Activated T-cell treated with anti-CD3 and anti-CD28 coated beads, Interleukin-2, amount 50 U/mL, for 1 hour (primary cell): ENCODE data around the gene OTULINL.

Source experiments
- DNase-seq: peaks from one replicate; pipeline ENCODE4 v3.0.0-alpha.2; 2020

Gene OTULINL

DNA sequence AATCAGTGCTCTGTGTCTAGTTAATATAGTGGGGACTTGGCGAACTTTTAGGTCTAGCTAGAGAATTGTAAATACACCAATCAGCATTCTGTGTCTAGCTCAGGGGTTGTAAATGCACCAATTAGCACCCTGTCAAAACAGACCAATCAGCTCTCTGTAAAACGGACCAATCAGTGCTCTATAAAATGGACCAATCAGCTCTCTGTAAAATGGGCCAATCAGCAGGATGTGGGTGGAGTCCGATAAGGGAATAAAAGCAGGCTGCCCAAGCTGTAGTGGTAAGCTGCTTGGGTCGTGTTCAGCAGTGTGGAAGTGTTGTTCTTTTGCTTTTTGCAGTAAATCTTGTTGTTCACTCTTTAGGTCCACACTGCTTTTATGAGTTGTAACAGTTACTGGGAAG is 3.6 kb upstream of the OTULINL start:
- DNase-seq: no peak

DNA sequence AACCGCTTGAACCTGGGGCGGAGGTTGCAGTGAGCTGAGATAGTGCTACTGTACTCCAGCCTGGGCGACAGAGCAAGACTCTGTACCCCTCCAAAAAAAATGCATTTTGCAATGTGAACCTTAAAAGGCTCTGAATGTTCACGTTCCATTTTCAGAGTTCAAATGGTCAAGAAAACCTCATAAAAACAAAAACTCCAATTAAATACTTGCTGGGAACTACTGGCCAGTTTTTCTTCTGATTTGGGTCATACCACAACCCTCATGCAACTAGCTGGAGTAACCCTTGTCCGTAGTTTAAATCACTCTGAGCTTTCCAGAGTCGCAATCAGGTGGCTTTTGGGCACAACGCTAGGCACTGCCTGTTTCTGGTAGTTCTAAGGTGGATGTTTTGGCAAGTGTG is 2.3 kb upstream of the OTULINL start:
- DNase-seq: no peak

DNA sequence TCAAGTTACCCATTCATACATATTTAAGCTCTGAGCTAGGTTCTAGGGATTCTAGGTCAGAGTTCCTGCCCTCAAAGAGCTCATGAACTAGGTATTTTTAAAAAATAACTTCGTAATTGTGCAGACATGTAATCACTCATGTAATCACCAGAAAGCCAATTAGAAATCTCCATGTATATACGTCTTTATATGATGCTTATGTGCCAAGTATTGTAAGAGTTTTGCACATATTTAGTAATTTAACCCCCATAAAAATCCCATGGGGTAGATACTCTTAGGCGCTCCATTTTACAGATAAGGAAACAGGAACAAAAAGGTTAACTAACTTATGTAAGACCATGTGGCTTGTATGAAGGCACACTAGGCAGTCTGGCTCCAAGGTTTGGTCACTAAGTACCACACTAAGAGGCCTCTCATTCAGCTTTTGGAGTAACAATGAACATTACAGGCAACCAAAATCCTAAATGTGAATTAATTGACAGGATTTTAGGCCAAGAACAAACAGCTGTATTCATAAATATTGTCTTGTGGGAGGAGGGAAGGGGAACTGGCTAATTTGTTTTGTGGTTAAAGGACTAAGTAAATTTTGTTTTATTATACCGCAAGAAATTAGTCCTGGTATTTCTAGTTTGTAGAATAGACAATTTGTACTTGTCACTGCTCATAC is 1.7 kb upstream of the OTULINL start:
- no peak for DNase-seq

DNA sequence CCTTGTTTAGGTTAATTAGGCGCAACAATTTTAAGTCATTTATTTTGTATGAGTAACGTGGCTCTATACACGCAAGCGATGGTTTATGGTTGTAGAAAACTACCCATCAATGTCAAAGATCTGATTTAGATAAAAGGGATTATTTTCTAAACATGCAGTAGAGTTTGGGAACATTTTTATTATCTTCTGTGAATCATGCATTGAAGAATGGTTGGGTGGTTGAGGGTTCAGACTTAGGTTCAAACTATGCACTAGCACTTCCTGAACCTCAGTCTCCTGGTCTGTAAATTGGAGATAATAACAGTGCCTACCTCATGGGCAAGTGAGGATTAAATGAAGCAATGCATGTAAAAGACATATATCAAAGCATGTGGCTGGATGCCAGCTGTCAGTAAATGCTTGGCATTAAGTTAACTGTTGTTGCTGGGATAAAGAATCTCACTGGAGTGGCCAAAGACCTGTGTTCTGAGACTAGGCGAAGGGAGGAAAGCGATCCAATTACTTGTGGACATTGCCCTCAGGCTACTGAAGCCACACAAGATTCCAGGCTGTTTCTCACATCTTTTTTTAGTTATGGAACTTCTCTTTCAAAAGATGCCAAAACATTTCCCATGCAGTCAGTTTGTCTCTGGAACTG is 1.1 kb upstream of the OTULINL start:
- DNase-seq: no peak

DNA sequence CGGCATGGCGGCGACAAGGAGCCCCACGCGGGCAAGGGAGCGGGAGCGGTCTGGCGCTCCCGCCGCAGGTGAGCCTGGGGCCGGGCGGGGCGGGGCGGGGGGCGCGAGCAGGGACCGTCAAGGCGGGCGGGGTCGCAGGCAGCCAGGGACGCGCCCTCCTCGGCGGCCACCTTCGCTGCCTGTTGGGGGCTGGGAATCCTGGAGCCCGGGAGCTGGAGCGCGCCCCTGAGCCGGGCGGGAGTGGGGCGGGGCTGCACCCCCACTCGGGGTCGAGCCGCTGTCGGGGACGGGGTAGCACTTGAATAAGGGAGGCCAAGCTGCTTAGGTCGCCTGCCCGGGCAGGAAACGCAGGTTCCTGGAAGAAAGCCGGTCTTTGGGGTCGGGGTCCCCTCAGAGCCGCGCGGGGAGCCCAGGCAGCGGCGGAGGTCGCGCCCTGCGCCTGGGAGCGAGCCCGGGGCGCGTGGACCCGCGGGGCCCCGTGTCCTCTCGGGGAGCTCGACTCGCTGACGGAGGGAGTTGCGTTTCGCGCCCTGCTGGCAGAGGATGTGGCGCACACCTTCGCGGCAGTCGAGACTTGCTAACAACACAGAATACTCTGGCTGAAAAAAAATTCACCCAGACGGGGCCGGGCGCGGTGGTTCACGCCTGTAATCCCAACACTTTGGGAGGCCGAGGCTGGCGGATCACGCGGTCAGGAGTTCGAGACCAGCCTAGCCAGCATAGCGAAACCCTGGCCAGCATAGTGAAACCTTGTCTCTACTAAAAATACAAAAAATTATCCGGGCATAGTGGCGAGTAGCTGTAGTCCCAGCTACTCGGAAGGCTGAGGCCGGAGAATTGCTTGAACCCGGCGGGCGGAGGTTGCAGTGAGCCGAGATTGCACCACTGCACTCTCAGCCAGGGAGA is 552 bp downstream of the OTULINL start:
- DNase-seq: peak; percentile 87

DNA sequence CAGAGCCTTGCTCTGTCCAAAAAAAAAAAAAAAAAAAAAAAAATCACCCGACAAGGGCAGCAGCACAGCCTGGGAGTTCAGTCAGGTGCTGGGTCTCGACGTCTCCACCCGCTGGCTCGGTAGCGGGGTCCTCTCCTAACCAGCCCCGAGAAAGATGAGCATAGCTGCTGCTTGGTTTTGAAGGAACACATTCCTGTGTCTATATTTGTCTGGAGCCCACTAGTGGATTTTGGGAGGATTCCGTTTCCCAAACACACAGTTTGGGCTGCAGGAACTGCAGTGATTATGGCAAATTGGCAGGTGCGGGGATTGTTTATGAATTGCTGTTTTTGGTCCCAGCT is 1.2 kb downstream of the OTULINL start:
- DNase-seq: no peak

DNA sequence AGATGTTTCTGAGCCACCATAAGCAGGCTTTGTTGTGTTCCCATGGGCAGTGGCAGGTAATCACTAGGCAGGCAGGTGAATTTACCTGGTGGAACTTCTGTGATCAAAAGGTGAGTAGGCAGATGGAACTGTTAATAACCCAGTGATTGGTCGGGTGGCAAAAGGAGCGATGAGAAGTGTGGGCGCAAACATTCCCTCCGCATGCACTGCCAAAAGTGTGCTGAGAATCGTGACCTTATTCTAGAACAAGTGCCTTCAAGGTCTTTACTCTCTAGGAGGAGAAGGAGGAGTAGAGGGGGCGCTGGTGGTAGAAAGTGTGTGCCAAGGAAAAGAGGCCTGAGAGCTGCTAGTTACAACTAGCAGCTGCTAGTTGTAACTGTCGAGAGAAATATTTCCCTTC is 3.3 kb downstream of the OTULINL start:
- DNase-seq: no peak

DNA sequence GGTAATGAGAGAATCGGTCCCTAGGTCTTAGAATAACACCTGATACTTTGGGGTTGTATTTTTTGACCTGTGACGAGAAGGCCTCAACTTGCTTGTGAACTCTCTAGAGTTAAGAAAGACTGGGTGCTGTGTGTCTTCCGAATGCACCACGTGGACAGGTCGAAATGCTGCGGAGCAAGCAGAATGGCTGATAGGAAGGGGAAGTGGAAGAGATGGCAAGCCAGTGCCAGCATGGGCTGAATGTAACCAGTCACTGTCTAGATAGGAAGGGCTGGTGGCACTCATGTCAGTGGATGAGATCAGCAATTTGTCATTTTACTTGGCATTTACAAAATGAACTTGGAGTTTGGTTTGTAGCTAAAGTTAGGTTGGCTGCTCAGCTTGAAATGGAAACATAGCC is 5.6 kb downstream of the OTULINL start:
- no peak for DNase-seq

DNA sequence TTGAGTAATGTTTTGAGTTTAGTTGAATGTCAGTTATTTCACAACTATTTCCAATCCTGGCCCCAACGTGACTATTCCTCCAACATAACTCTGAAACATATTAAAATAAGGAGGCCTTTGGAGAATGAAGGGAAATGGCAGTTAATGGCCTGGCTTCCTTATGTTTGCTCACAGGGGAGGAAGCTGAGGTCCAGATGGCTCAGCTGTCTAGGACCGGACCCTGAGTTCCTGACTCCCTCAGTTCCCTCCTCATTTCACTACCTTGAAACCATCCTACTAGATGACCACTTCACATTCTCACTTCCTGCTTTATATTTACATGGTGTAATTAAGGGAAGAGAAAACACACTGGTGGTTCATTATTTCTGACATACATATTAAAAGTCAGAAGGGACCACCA is 6.6 kb downstream of the OTULINL start:
- DNase-seq: no peak

DNA sequence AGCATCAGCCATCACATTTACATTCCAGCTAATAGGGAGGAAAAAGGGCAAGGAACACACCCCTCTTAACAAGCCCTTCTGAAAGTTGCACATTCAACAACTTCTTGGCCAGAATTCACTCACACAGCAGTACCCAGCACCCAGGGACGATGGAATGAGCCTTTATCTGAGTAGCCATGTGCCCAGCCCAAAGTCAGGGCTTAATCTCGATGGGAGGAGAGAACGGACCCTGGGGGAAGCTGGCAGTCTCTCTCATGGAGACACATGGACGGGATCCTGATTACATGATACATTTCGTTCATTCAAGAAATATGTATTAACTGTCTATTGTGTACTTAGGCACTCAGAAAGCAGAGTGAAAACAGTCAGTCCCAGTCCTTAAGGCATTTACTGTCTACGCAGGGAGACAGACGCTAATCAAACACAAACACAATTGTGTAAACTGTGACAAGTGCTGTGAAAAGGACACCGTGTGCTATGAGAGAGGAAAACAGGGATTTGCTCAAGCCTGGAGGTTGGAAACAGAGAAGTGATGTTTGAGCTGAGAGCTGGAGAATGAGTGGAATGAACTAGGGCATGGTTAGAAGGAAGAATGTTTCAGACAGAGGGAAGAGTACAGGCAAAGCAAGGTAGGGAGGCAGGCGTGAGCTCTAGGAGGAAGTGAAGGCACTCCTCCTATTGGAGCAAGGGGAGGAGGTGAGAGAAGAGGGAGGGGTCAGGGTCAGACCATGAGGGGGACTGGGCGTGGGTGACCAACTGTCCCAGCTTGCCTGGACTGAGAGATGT is 7.4 kb downstream of the OTULINL start:
- DNase-seq: no peak

DNA sequence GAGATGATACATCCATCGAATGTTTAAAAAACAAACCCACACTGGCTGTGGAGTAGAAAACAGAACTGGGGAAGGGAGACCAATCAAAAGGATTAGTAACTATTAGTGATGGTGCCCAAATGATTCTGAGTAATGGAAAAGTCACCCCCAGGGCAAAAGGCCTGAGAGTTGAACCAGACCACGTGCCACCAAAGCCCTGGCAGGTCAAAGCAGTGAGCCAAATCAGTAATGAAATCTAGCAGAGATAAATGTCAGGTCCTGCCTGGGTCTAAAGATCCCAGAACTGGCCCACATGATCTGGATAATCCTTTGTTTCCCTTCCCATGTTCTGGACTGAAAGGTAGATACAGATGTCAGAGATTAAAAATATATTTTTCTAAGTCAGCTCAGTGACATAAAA is 9.4 kb downstream of the OTULINL start:
- DNase-seq: no peak

DNA sequence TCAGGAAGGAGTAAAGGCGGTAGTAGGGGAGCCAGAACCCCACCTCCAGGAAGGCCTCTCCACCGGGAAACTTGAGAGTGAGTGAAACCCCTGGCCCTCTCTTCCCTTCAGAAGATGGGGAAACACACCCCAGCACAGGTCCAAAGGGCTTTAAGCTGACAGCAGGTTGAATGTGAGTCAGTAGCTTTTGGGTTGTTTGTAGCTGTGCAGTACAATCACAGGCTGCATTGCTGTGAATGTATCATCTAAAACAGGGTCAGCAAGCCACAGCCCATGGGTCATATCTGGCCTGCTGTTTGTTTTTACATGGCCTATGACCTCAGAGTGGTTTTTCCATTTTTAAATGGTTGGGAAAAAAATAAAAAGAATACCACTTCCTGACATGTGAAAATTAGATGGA is 10.0 kb downstream of the OTULINL start:
- no peak for DNase-seq

DNA sequence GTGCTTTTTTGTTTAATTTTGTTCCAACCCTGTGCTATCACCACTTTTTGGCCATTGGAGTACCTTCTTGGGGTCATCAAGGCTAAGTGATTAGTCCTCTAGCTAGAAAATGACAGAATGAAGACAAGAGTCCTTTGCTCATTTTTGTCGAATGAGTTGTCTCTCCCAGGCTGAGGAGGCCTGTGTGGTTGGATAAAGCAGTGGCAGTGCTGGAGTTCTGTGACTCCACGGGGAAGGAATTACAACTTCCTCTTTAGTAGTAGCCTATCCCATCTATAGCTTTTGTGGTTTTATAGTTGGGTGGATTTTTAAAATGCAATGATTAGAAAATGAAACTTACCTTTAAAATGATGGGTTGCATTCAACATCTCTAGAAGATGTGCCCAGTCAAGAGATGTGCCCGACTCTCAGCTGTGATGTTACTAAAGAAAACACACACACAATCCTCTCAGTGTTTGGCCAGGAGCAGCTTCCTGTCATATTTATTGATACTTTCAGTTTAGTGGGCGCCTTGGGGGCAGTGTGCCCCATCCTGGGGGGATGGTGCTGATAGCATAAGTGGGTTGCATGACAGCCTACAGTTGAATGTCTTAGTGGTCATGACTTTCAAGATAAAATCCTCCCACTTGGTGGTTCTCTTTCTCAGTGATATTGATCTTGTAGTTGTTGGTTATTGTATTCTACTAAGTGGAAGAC is 11.9 kb downstream of the OTULINL start:
- no peak for DNase-seq

DNA sequence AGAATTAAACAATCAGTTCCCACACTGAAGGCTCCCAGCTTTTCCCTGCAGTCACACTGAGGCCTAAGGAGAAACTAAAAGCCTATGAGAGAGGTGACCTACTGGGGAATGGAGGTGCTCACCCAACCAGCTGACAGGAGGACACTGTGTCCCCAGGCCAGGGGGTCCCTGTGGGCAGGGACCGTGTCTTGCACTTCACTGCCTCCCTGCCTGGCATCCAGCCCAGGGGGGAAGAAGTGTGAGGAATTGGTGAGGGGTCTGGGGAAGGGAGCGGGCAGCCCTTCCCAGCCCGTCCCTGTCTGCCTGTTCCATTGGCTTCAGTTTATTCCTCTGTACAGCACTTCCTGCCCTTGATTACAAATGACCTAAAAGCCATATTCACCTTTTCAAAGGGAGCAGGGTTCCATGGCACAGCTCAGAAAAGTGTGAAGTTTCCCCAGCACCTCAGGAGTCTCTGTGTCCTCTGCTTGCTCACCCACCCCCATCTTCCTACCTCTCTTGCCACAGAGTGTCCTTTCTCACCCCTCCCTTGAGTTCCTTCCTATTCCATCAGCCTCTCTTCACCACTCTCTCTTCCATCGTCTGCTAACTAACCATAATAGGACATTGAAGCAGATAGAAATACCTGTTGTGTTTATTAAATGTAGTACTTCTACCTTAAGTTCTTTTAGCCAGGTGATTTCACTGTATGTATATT is 12.9 kb downstream of the OTULINL start:
- no peak for DNase-seq

DNA sequence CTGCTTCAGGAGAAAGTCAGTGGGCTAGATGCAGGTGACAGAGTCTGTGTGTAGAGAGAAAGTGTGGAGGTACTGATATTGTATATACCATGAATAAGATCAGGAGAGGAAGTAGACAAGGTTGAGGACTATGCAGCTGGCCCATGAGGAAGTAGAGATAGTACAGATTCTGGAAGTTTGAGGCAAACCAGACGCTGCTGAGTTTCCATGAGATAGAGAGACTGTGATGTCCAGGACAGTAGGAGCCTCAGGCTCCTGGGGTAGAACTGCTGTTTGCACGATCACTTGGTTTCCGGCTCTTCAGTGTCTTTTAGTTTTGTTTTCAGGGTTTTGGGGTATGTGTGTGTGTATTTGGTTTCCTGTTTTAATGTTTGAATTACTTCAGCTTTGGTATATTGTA is 13.6 kb downstream of the OTULINL start:
- DNase-seq: no peak

DNA sequence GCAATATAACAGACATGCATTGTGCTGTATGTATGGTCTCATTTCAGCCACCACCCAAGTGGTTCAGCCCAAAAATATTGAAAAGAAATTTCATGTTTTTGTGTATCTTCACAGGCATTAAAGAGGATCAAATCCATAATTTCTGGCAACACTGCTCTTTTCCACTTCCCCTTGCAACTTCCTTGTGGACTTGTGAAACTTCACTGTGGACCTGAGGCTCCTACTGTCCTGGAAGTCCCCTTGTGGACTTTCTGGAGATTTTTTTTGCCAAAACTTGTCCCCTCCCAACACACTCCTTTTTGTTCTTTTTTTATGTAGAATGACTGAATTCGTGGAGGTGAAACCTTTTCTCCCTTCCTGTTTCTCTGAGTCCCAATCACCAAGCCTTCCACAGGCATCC is 14.3 kb downstream of the OTULINL start:
- DNase-seq: no peak

DNA sequence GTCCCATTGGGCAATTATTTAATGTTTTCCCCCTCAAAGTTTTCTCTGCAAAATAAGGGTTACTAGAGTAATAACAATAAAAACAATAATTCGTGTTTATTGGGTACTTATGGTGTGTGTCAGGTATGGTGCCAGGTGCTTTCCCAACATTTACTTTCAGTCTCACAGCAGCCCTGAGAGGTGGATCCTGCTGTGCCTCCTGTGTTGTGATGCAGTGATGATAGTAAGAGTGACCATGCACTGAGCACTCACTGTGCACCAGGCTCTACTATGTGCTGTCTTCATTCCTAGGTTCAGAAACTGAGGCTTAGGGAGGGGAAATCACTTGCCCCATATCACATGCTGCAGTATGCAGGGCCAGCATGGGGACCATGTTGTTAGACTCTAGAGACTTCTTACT is 15.5 kb downstream of the OTULINL start:
- no peak for DNase-seq

DNA sequence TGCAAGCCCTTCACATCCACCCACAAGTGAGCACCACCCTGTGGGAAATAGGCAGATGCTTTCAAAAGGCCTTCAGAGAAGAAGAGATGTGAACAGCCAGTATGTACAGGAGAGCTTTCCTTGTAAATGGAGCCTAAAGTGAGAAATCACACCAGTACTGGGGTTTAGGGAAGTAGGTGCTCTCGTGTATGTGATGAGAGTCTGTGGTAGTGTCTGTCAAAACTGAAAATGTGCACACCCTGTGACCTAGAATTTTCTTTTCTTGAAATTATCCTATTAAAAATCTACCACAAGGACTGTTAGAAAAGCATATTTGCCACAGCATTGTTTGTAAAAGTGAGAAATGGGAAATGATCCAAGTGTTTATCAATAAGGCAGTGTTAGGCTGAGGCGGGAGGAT is 16.6 kb downstream of the OTULINL start:
- no peak for DNase-seq

DNA sequence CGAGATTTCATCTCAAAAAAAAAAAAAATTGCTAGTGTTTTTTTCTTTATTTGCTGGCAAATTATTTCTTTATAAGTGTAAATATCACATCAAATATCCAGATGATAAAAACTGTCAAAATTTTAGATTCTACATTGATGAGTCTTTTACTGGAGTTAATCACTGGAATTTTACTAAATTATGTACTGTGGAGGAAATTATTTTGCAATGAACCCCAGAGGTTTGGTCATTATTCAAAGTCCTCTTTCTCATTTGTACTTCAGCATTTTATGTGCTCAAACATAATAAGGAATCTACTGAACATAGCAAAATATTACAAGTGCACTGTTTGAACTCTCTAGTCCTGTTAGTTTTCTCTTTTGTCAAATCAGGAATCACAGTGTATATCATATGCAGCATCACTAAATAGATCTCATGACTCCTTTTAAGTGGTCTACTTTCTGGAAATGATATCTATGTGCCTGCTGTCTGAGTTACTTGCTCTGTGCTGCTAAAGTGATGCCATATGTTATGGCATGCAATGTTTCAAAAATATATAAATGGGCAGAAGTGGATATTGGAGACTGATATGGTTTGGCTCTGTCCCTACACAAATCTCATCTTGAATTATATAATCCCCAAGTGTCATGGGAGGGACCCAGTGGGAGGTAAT is 18.0 kb downstream of the OTULINL start:
- no peak for DNase-seq

DNA sequence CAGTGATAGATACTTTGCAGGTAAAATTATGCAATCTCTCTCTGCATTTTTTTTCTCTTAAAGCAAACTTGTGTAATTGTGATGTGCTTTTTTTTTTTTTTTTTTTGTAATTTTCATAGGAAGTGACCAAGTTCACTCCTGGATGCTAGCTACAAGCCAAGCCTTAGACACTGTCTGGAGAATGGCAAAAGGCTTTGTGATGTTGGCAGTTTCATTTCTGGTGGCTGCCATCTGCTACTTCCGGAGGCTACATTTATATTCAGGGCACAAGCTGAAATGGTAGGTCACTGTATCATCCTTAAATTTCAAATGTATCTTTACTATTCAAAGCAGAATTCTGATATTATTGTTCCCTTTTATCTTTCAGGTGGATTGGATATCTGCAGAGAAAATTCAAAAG is 19.3 kb downstream of the OTULINL start:
- no peak for DNase-seq

DNA sequence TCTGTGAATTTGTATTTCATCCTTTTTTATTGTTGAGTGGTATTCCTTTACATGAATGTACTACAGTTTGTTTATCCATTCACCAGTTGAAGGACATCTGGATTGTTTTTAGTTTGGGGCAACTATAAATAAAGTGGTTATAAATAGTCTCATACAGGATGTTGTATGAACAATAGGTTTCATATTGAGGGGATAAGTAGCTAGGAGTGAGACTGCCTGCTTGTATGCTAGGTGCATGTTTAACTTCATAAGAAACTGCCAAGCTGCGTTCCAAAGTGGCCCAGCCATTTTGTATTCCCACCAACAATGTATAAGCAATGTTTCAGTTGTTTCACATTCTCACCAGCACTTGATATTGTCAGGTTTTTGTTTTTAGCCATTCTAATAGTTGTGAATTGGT is 21.5 kb downstream of the OTULINL start:
- no peak for DNase-seq

DNA sequence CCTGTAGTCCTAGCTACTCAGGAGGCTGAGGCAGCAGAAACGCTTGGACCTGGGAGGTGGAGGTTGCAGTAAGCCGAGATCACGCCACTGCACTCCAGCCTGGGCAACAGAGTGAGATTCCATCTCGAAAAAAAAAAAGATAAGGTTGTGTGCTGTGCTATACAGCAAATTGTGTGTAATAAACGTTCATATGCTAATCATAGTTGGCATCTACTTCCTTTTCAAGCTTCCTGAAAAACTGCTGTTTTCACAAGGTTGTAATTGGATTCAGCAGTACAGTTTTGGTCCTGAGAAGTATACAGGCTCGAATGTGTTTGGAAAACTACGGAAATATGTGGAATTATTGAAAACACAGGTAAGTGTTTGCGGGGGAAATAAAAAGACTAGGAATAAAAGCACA is 25.5 kb downstream of the OTULINL start:
- DNase-seq: no peak
